ENCODE data around the gene TMEM207. TPM values are rescaled to one million over a fixed set of nuclear protein-coding genes. Genes with fewer than 3 reads are reported as not detected.
A peak's percentile ranks its signal among the peaks of the same experiment; 100 is the strongest.

TMEM207 gene
- total RNA-seq, 1 experiment from 2014 or later = 0.57 TPM

- Mint-ChIP-seq H3K4me3 (ENCODE audit: low read depth, unreplicated experiment) (no peak overlapping the region), H3K27me3 (ENCODE audit: unreplicated experiment) (no peaks in the 10 kb centered on the region), H3K36me3 (ENCODE audit: insufficient read depth, unreplicated experiment) (no peaks in the 10 kb centered on the region), H3K27ac (ENCODE audit: unreplicated experiment) (no peak overlapping the region), H3K9me3 (ENCODE audit: low read depth, unreplicated experiment) (no peaks in the 10 kb centered on the region), H3K4me1 (ENCODE audit: low read depth, unreplicated experiment) (no peaks in the 10 kb centered on the region)
- CTCF ChIA-PET = interaction anchor here (0.8 to 1.1 kb wide), 2 partner anchors 10 kb away, joined by 3 read pairs; no protein-coding TSS in a partner anchor
- DNase-seq = no peak
- TF ChIP-seq CTCF (IDR thresholded peaks at IDR 0.05; ENCODE audit: unreplicated experiment) = no peak
- intact Hi-C loops (cut with micrococcal nuclease; ENCODE audit: unreplicated experiment) = no loop called here
- no TSS peak for BruUV-seq (replicated peaks)
Measured at GRCh38 chr3:190396001-190396400, 53.7 kb downstream of the TMEM207 start.

GRCh38 chr3:190388703-190389102 lies 61.0 kb downstream of the TMEM207 start:
- Mint-ChIP-seq H3K4me3 (ENCODE audit: low read depth, unreplicated experiment) (no peak overlapping the region), H3K27me3 (ENCODE audit: unreplicated experiment) (no peaks in the 10 kb centered on the region), H3K27ac (ENCODE audit: unreplicated experiment) (peak overlapping the region; percentile 51), H3K36me3 (ENCODE audit: insufficient read depth, unreplicated experiment) (peaks cover 13% of the 10 kb centered on the region), H3K9me3 (ENCODE audit: low read depth, unreplicated experiment) (no peaks in the 10 kb centered on the region), H3K4me1 (ENCODE audit: low read depth, unreplicated experiment) (peaks cover 28% of the 10 kb centered on the region)
- DNase-seq = no peak
- CTCF ChIA-PET = no interaction called here
- intact Hi-C loops (cut with micrococcal nuclease; ENCODE audit: unreplicated experiment) = no loop called here
- no TSS peak for BruUV-seq (replicated peaks)
- TF ChIP-seq CTCF (IDR thresholded peaks at IDR 0.05; ENCODE audit: unreplicated experiment) = no peak

GRCh38 chr3:190387578-190388213 lies 62.0 kb downstream of the TMEM207 start, which contains the start of gene CLDN16:
CLDN16 (plus strand) TSS chr3:190388163; CDS start chr3:190388330, 167 bp downstream.
- Mint-ChIP-seq H3K36me3 (ENCODE audit: insufficient read depth, unreplicated experiment) (peaks cover 13% of the 10 kb centered on the region), H3K4me3 (ENCODE audit: low read depth, unreplicated experiment) (no peak within 1 kb of the TSS), H3K27ac (ENCODE audit: unreplicated experiment) (peak within 1 kb of the TSS; percentile 98), H3K4me1 (ENCODE audit: low read depth, unreplicated experiment) (peaks cover 37% of the 10 kb centered on the region), H3K9me3 (ENCODE audit: low read depth, unreplicated experiment) (no peaks in the 10 kb centered on the region), H3K27me3 (ENCODE audit: unreplicated experiment) (no peaks in the 10 kb centered on the region)
- intact Hi-C loops (cut with micrococcal nuclease; ENCODE audit: unreplicated experiment) = no loop called here
- no peak for DNase-seq
- BruUV-seq (replicated peaks) = no TSS peak
- CTCF ChIA-PET = interaction anchor here (0.6 to 2.0 kb wide), 3 partner anchors 10 to 126 kb away, joined by 5 to 11 read pairs (median 5); partner anchors contain the start of gene IL1RAP
- TF ChIP-seq CTCF (IDR thresholded peaks at IDR 0.05; ENCODE audit: unreplicated experiment) = no peak

- Mint-ChIP-seq H3K36me3 (ENCODE audit: insufficient read depth, unreplicated experiment) (peaks cover 13% of the 10 kb centered on the region), H3K27ac (ENCODE audit: unreplicated experiment) (peak overlapping the region; percentile 98), H3K4me3 (ENCODE audit: low read depth, unreplicated experiment) (peak overlapping the region; percentile 61), H3K9me3 (ENCODE audit: low read depth, unreplicated experiment) (no peaks in the 10 kb centered on the region), H3K4me1 (ENCODE audit: low read depth, unreplicated experiment) (peaks cover 54% of the 10 kb centered on the region), H3K27me3 (ENCODE audit: unreplicated experiment) (no peaks in the 10 kb centered on the region)
- BruUV-seq (replicated peaks) = TSS peak; percentile 98
- no peak for TF ChIP-seq CTCF (IDR thresholded peaks at IDR 0.05; ENCODE audit: unreplicated experiment)
- intact Hi-C loops (cut with micrococcal nuclease; ENCODE audit: unreplicated experiment) = loop anchor here (2.0 kb wide), 3 partner anchors 131 to 369 kb away; no protein-coding TSS in a partner anchor
- DNase-seq = peak; percentile 76
- CTCF ChIA-PET = interaction anchor here (0.5 to 2.0 kb wide), 16 partner anchors 10 to 556 kb away, joined by 3 to 11 read pairs (median 4); partner anchors contain the start of genes CLDN1 and IL1RAP
Measured at GRCh38 chr3:190385731-190386688, 63.7 kb downstream of the TMEM207 start.
